GM23338 (cell line): ENCODE measurements around the gene RDH5. TPM values are rescaled to one million over a fixed set of nuclear protein-coding genes. Genes with fewer than 3 reads are reported as not detected.

Experiments
- ATAC-seq: fragments of 200-7000 bp; cut with Tn5 transposase; 3 replicates; pipeline ENCODE4 v1.9.1; 2020
- DNase-seq: peaks from one replicate; pipeline ENCODE4 v3.0.0-alpha.2; 2015; ENCODE audit warnings: low spot score
- H2AFZ ChIP-seq: fragments of 200-600 bp; sonication (generic); 2 replicates; pipeline ENCODE4 v1.8.0; 2016; ENCODE audit warnings: antibody characterized with exemption, mild to moderate bottlenecking, moderate library complexity
- H3F3A ChIP-seq: fragments of 200-600 bp; sonication (generic); replicated peaks from 2 replicates; pipeline ENCODE4 v1.8.0; 2017; ENCODE audit warnings: antibody characterized with exemption, mixed run types, low read depth
- H3K27ac ChIP-seq: fragments of 200-600 bp; sonication (generic); 2 replicates; pipeline ENCODE4 v1.6.1; 2016; ENCODE audit warnings: low read depth
- H3K27me3 ChIP-seq: fragments of 200-600 bp; sonication (generic); 2 replicates; pipeline ENCODE4 v1.8.0; 2016; ENCODE audit warnings: mild to moderate bottlenecking, mixed run types, moderate library complexity; ENCODE audit not compliant: insufficient read depth
- H3K36me3 ChIP-seq: fragments of 200-600 bp; sonication (generic); 2 replicates; pipeline ENCODE4 v1.8.0; 2016; ENCODE audit warnings: mild to moderate bottlenecking; ENCODE audit not compliant: insufficient read depth
- H3K4me1 ChIP-seq: fragments of 200-600 bp; sonication (generic); 2 replicates; pipeline ENCODE4 v1.8.0; 2016; ENCODE audit warnings: mild to moderate bottlenecking, moderate library complexity; ENCODE audit not compliant: insufficient read depth
- H3K4me2 ChIP-seq: fragments of 200-600 bp; sonication (generic); 2 replicates; pipeline ENCODE4 v1.7.1; 2017; ENCODE audit warnings: mixed run types
- H3K4me3 ChIP-seq: fragments of 200-600 bp; sonication (generic); 2 replicates; pipeline ENCODE4 v1.6.1; 2016; ENCODE audit warnings: mixed run types
- H3K79me2 ChIP-seq: fragments of 200-600 bp; sonication (generic); replicated peaks from 2 replicates; pipeline ENCODE4 v1.8.0; 2017; ENCODE audit warnings: mild to moderate bottlenecking; ENCODE audit not compliant: insufficient read depth
- H3K9me2 ChIP-seq: fragments of 200-600 bp; sonication (generic); 2 replicates; pipeline ENCODE4 v1.8.0; 2017; ENCODE audit not compliant: insufficient read depth
- H4K20me1 ChIP-seq: fragments of 200-600 bp; sonication (generic); replicated peaks from 2 replicates; pipeline ENCODE4 v1.8.0; 2017; ENCODE audit warnings: mild to moderate bottlenecking; ENCODE audit not compliant: insufficient read depth
- H3K27ac Mint-ChIP-seq: 2 replicates; pipeline ENCODE4 v1.8.0; 2020; ENCODE audit warnings: inconsistent platforms, mild to moderate bottlenecking, moderate library complexity, mixed read lengths
- H3K27me3 Mint-ChIP-seq: 3 replicates; pipeline ENCODE4 v1.8.0; 2022; ENCODE audit warnings: low read depth, mild to moderate bottlenecking, moderate library complexity, mixed read lengths, inconsistent platforms; ENCODE audit not compliant: insufficient read depth, poor library complexity
- H3K36me3 Mint-ChIP-seq: 3 replicates; pipeline ENCODE4 v1.8.0; 2021; ENCODE audit warnings: low read depth, mild to moderate bottlenecking, inconsistent platforms, moderate library complexity, mixed read lengths
- H3K4me1 Mint-ChIP-seq: 3 replicates; pipeline ENCODE4 v1.8.0; 2020; ENCODE audit warnings: mild to moderate bottlenecking, inconsistent platforms, mixed read lengths
- H3K4me3 Mint-ChIP-seq: 3 replicates; pipeline ENCODE4 v1.8.0; 2021; ENCODE audit warnings: moderate library complexity, mild to moderate bottlenecking, inconsistent platforms, mixed read lengths
- H3K9me3 Mint-ChIP-seq: 3 replicates; pipeline ENCODE4 v1.8.0; 2020; ENCODE audit warnings: moderate library complexity, mild to moderate bottlenecking, inconsistent platforms, mixed read lengths
- CREB1 ChIP-seq: fragments of 250-450 bp; sonication (Bioruptor Pico); IDR thresholded peaks from 2 replicates; pipeline ENCODE4 v1.5.0; 2020; ENCODE audit warnings: low read depth, mild to moderate bottlenecking, moderate library complexity
- JUNB ChIP-seq: IDR thresholded peaks from one replicate; pipeline ENCODE4 v1.6.1; 2016; ENCODE audit warnings: antibody characterized with exemption; ENCODE audit not compliant: unreplicated experiment
- NANOG ChIP-seq: IDR thresholded peaks from 2 replicates; pipeline ENCODE4 v1.6.1; 2016; ENCODE audit warnings: antibody characterized with exemption, borderline replicate concordance
- POLR2AphosphoS5 ChIP-seq: IDR thresholded peaks from 2 replicates; pipeline ENCODE4 v1.6.1; 2016; ENCODE audit warnings: antibody characterized with exemption, low read depth
- STAT1 ChIP-seq: IDR thresholded peaks from one replicate; pipeline ENCODE4 v1.6.1; 2016; ENCODE audit warnings: antibody characterized with exemption; ENCODE audit not compliant: unreplicated experiment
- ZNF114 ChIP-seq: fragments of 250-450 bp; sonication (Bioruptor Pico); IDR thresholded peaks from 2 replicates; pipeline ENCODE4 v1.5.0; 2020; ENCODE audit warnings: mild to moderate bottlenecking, moderate library complexity
- ZNF331 ChIP-seq: fragments of 250-450 bp; sonication (Bioruptor Pico); IDR thresholded peaks from 2 replicates; pipeline ENCODE4 v1.5.0; 2020; ENCODE audit warnings: low read depth, mild to moderate bottlenecking, moderate library complexity
- polyA plus RNA-seq: library from polyadenylated mRNA; unstranded; fragments of >200 nt; fragmentation: Nextera tagmentation; extraction: Ambion mirVana; gene quantifications from 2 replicates; pipeline ENCODE4 v1.2.1, GENCODE V29; 2016
- total RNA-seq: library from RNA; depleted of rRNA; stranded (reverse); fragments of >200 nt; shearing (Covaris generic); gene quantifications from 2 replicates; pipeline ENCODE4 v1.2.3, GENCODE V29; 2014
- TF ChIP-seq, protein P1 (sequence below): IDR thresholded peaks from 2 replicates; pipeline ENCODE4 v1.6.1; 2016; ENCODE audit warnings: antibody characterized with exemption
- TF ChIP-seq, protein P2 (sequence below): IDR thresholded peaks from one replicate; pipeline ENCODE4 v1.6.1; 2018; ENCODE audit warnings: antibody characterized with exemption; ENCODE audit not compliant: unreplicated experiment
- TF ChIP-seq, protein P3 (sequence below), 2 experiments: fragments of 200-600 bp in 1 of 2; sonication (generic) in 1 of 2; conservative IDR thresholded peaks; 2 replicates each; pipeline versions ENCODE4 v1.5.1 to v1.6.1; 2016 to 2017; ENCODE audit warnings: antibody characterized with exemption in 2 of 2, low read depth in 2 of 2, mild to moderate bottlenecking in 2 of 2, moderate library complexity in 1 of 2

The RDH5 gene
- total and polyA plus RNA-seq, 2 experiments from 2014 or later: 3.9 to 7.5 TPM

- H3K36me3 ChIP-seq: peaks cover 11% of the 10 kb centered on the region; the same call in 1 of the 2 replicates
- Mint-ChIP-seq H3K36me3 (peaks cover 28% of the 10 kb centered on the region), H3K27ac (peak overlapping the region; percentile 90), H3K27me3 (peaks cover 14% of the 10 kb centered on the region), H3K4me1 (peaks cover 53% of the 10 kb centered on the region), H3K4me3 (peak overlapping the region; percentile 94), H3K9me3 (no peaks in the 10 kb centered on the region; the same call in 2 of the 3 replicates)
- peaks cover 21% of the 10 kb centered on the region for H3F3A ChIP-seq
- peak overlapping the region; percentile 99 for H3K27ac ChIP-seq
- peaks cover 47% of the 10 kb centered on the region for H3K79me2 ChIP-seq
- peak overlapping the region; percentile 85 for H3K4me2 ChIP-seq
- H2AFZ ChIP-seq: no peak overlapping the region
- peak overlapping the region; percentile 95 for H3K4me3 ChIP-seq
- DNase-seq (no peak), ATAC-seq (no peak)
- no peaks in the 10 kb centered on the region for H3K27me3 ChIP-seq
- TF ChIP-seq NANOG: no peak
- H4K20me1 ChIP-seq: peaks cover 18% of the 10 kb centered on the region; the same call in 1 of the 2 replicates
- peaks cover 43% of the 10 kb centered on the region for H3K4me1 ChIP-seq
- H3K9me2 ChIP-seq: 0 out of 2 replicates have a peak, but pooled peaks cover 4% of the 10 kb centered on the region
Observed at GRCh38 chr12:55744340-55745030, 24.3 kb downstream of the RDH5 start.

DNA sequence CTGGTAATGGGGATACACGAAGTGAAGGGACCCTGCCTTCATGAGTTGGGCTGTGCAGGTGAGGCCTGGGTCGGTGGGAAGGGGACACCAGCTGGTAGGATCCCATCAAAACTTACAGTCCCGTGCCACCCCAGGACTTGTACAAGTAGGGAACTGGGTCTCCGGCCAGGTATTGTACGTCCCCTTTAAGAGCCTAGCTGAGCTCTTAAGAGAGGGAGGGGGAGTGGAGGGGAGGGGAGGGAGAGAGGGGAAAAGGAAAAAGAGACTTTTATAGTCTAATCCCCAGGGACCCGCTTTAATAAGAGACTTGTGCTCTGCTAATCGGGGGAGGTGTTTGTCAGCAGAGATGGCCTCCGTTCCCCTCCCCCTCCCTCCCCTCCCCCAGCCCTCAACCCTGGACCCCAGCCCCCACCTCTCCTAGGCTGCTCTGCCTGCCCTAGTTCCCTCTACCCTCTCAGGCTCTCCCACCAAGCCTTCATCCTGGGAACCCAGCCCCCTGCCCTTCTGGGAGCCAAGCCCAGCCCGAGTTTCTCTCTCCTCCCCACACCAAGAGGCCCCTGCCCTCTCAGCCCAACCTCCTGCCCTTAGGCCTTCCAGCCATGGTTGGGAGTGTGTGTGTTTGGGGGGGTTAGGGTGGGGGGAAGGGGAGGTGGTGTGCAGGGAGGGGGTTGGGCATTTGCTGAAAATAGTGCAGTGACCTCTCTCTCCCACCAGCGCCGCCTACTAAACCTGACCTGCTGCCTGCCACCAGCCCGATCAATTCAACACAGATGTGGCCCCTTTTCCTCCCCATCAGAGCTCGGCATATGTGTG is 25.4 kb downstream of the RDH5 start:
- H4K20me1 ChIP-seq: peaks cover 23% of the 10 kb centered on the region
- 0 out of 2 replicates have a peak, but pooled peaks cover 4% of the 10 kb centered on the region for H3K9me2 ChIP-seq
- H3K79me2 ChIP-seq: peaks cover 47% of the 10 kb centered on the region
- H3K27ac ChIP-seq: peak overlapping the region; percentile 99
- H3K4me3 ChIP-seq: peak overlapping the region; percentile 95
- no peak overlapping the region for H2AFZ ChIP-seq
- Mint-ChIP-seq H3K36me3 (peaks cover 38% of the 10 kb centered on the region), H3K4me1 (peaks cover 62% of the 10 kb centered on the region), H3K27ac (peak overlapping the region; percentile 90), H3K27me3 (peaks cover 17% of the 10 kb centered on the region), H3K4me3 (peak overlapping the region; percentile 94), H3K9me3 (no peaks in the 10 kb centered on the region; the same call in 2 of the 3 replicates)
- no peaks in the 10 kb centered on the region for H3K27me3 ChIP-seq
- H3K4me2 ChIP-seq: peak overlapping the region; percentile 85
- peaks cover 53% of the 10 kb centered on the region for H3K4me1 ChIP-seq
- peak; percentile 78 for ATAC-seq
- peaks cover 15% of the 10 kb centered on the region; the same call in 1 of the 2 replicates for H3K36me3 ChIP-seq
- H3F3A ChIP-seq: peaks cover 21% of the 10 kb centered on the region
- DNase-seq: peak; percentile 95
- TF ChIP-seq, protein P1, sequence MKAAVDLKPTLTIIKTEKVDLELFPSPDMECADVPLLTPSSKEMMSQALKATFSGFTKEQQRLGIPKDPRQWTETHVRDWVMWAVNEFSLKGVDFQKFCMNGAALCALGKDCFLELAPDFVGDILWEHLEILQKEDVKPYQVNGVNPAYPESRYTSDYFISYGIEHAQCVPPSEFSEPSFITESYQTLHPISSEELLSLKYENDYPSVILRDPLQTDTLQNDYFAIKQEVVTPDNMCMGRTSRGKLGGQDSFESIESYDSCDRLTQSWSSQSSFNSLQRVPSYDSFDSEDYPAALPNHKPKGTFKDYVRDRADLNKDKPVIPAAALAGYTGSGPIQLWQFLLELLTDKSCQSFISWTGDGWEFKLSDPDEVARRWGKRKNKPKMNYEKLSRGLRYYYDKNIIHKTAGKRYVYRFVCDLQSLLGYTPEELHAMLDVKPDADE: no peak
- TF ChIP-seq, protein P2, sequence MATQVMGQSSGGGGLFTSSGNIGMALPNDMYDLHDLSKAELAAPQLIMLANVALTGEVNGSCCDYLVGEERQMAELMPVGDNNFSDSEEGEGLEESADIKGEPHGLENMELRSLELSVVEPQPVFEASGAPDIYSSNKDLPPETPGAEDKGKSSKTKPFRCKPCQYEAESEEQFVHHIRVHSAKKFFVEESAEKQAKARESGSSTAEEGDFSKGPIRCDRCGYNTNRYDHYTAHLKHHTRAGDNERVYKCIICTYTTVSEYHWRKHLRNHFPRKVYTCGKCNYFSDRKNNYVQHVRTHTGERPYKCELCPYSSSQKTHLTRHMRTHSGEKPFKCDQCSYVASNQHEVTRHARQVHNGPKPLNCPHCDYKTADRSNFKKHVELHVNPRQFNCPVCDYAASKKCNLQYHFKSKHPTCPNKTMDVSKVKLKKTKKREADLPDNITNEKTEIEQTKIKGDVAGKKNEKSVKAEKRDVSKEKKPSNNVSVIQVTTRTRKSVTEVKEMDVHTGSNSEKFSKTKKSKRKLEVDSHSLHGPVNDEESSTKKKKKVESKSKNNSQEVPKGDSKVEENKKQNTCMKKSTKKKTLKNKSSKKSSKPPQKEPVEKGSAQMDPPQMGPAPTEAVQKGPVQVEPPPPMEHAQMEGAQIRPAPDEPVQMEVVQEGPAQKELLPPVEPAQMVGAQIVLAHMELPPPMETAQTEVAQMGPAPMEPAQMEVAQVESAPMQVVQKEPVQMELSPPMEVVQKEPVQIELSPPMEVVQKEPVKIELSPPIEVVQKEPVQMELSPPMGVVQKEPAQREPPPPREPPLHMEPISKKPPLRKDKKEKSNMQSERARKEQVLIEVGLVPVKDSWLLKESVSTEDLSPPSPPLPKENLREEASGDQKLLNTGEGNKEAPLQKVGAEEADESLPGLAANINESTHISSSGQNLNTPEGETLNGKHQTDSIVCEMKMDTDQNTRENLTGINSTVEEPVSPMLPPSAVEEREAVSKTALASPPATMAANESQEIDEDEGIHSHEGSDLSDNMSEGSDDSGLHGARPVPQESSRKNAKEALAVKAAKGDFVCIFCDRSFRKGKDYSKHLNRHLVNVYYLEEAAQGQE: peak; percentile 14
- no peak for TF ChIP-seq JUNB
- TF ChIP-seq, protein P3, sequence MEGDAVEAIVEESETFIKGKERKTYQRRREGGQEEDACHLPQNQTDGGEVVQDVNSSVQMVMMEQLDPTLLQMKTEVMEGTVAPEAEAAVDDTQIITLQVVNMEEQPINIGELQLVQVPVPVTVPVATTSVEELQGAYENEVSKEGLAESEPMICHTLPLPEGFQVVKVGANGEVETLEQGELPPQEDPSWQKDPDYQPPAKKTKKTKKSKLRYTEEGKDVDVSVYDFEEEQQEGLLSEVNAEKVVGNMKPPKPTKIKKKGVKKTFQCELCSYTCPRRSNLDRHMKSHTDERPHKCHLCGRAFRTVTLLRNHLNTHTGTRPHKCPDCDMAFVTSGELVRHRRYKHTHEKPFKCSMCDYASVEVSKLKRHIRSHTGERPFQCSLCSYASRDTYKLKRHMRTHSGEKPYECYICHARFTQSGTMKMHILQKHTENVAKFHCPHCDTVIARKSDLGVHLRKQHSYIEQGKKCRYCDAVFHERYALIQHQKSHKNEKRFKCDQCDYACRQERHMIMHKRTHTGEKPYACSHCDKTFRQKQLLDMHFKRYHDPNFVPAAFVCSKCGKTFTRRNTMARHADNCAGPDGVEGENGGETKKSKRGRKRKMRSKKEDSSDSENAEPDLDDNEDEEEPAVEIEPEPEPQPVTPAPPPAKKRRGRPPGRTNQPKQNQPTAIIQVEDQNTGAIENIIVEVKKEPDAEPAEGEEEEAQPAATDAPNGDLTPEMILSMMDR (conservative IDR thresholded peaks at IDR 0.05; ENCODE audit: low read depth in 2 of 2): peak in 1 of 2 experiments; percentile 21; a peak in 1 of 4 replicates
- TF ChIP-seq ZNF114 (CRISPR knock-in tag): no peak
- TF ChIP-seq CREB1 (CRISPR knock-in tag): no peak
- TF ChIP-seq NANOG: no peak
- TF ChIP-seq STAT1: no peak
- peak; percentile 35 for TF ChIP-seq POLR2AphosphoS5
- TF ChIP-seq ZNF331 (CRISPR knock-in tag): no peak
